Transverse colon (tissue), 3 donors: Measurements from ENCODE around the gene ZBTB20.

Experiments used
- EP300 ChIP-seq: sonication (generic); formaldehyde crosslinking; IDR thresholded peaks from one replicate; pipeline ENCODE4 v1.6.1; 2017; ENCODE audit warnings: antibody characterized with exemption, low read depth
- POLR2AphosphoS5 ChIP-seq, 3 donors: sonication (generic); formaldehyde crosslinking; IDR thresholded peaks; one replicate each; pipeline ENCODE4 v1.6.1; 2016; ENCODE audit warnings: antibody characterized with exemption in 3 of 3

DNA sequence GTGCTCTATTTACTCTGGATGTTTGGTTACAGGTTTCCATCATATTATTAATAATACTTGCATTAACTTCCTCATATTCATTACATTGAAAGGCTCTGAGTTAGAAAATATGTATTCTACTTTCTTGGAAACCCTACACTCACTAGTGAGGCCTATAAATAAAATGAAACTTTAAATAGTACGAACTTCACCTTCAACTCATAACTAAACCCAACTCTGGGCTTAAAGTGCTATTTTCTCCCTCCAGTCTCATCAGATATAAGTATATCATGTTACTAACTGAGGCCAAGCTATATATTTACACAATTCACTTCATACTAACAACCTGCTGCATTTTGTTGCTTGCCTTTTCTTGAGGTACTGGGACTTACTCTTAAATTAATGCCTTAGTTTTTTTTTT, 546.5 kb downstream of the ZBTB20 start:
- no peak for TF ChIP-seq EP300
- no peak for TF ChIP-seq POLR2AphosphoS5 (IDR thresholded peaks at IDR 0.05)
